Esophagus squamous epithelium (tissue), 4 donors: ENCODE measurements around the gene NAV3.

ENCODE experiments used
- CTCF ChIP-seq, 6 experiments: fragments of 450-650 bp in 4 of 6; fragments of 200-600 bp in 2 of 6; sonication (generic) in 2 of 6; IDR thresholded peaks; one replicate each; pipeline ENCODE4 v1.5.1; 2016 to 2019; ENCODE audit warnings: antibody characterized with exemption in 6 of 6, mild to moderate bottlenecking in 4 of 6, moderate library complexity in 4 of 6
- POLR2A ChIP-seq, 4 donors: fragments of 450-650 bp; IDR thresholded peaks; one replicate each; pipeline ENCODE4 v1.6.1; 2017; ENCODE audit warnings: antibody characterized with exemption in 4 of 4, mild to moderate bottlenecking in 4 of 4, moderate library complexity in 3 of 4

DNA sequence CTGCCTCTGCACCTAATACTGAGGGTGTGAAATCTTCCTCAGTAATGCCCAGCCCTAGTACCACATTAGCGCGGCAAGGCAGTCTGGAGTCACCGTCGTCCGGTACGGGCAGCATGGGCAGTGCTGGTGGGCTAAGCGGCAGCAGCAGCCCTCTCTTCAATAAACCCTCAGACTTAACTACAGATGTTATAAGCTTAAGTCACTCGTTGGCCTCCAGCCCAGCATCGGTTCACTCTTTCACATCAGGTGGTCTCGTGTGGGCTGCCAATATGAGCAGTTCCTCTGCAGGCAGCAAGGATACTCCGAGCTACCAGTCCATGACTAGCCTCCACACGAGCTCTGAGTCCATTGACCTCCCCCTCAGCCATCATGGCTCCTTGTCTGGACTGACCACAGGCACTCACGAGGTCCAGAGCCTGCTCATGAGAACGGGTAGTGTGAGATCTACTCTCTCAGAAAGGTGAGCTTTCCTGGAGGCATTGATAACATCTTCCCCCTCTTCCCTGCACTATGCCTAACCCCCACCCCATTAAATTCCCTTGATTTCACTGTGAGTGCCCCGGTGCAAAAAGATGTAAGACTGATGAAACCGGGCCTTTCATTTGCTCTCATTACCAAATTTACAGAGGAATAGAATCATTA is 291.4 kb downstream of the NAV3 start:
- TF ChIP-seq CTCF (IDR thresholded peaks at IDR 0.05) (no peak), POLR2A (IDR thresholded peaks at IDR 0.05) (no peak)
